Keratinocyte (primary cell): ENCODE data around the gene C7orf25. TPM values are rescaled to one million over a fixed set of nuclear protein-coding genes. Genes with fewer than 3 reads are reported as not detected.

ENCODE experiments used
- DNase-seq: peaks from one replicate; pipeline ENCODE4 v3.0.0-alpha.2; 2011; ENCODE audit warnings: low read depth, missing footprints, low spot score
- FAIRE-seq: peaks from 2 replicates; lab custom pipeline; 2011; peaks lifted over from hg19 to GRCh38; lab: Jason Lieb, UNC
- H2AFZ ChIP-seq: 2 replicates; pipeline ENCODE4 v1.6.0; 2012; ENCODE audit warnings: low read length, control low read depth, inconsistent platforms; ENCODE audit not compliant: control insufficient read depth
- H3K27ac ChIP-seq: 2 replicates; pipeline ENCODE4 v1.5.1; 2011; ENCODE audit warnings: low read length; ENCODE audit not compliant: control insufficient read depth, insufficient read depth
- H3K27me3 ChIP-seq: 3 replicates; pipeline ENCODE4 v1.6.0; 2011; ENCODE audit warnings: low read length; ENCODE audit not compliant: control insufficient read depth, insufficient read depth; ENCODE audit errors: extremely low read depth
- H3K36me3 ChIP-seq, 2 experiments: 2 replicates in 1 of 2; 3 replicates in 1 of 2; pipeline ENCODE4 v1.5.1; 2011; ENCODE audit warnings: low read length in 2 of 2, mild to moderate bottlenecking in 1 of 2; ENCODE audit not compliant: control insufficient read depth in 2 of 2, insufficient read depth in 2 of 2; ENCODE audit errors: extremely low read depth in 1 of 2
- H3K4me1 ChIP-seq: 3 replicates; pipeline ENCODE4 v1.5.1; 2011; ENCODE audit warnings: low read length; ENCODE audit not compliant: control insufficient read depth, insufficient read depth; ENCODE audit errors: extremely low read depth
- H3K4me2 ChIP-seq: 3 replicates; pipeline ENCODE4 v1.6.0; 2011; ENCODE audit warnings: low read depth, low read length; ENCODE audit not compliant: control insufficient read depth, insufficient read depth; ENCODE audit errors: extremely low read depth
- H3K4me3 ChIP-seq, 3 experiments: fragments of 200-600 bp in 1 of 3; sonication (generic) in 1 of 3; 2 replicates in 2 of 3; 3 replicates in 1 of 3; pipeline ENCODE4 v1.5.1; 2011 to 2016; ENCODE audit warnings: low read length in 3 of 3, mild to moderate bottlenecking in 3 of 3, control low read depth in 2 of 3, inconsistent platforms in 1 of 3, low read depth in 1 of 3, mixed read lengths in 1 of 3, mixed run types in 1 of 3, moderate library complexity in 1 of 3; ENCODE audit not compliant: control insufficient read depth in 2 of 3, insufficient read depth in 2 of 3; ENCODE audit errors: extremely low read depth in 1 of 3
- H3K79me2 ChIP-seq: 2 replicates; pipeline ENCODE4 v1.6.0; 2012; ENCODE audit warnings: low read length; ENCODE audit not compliant: control insufficient read depth, insufficient read depth
- H3K9ac ChIP-seq: 3 replicates; pipeline ENCODE4 v1.6.0; 2011; ENCODE audit warnings: low read length; ENCODE audit not compliant: control insufficient read depth, insufficient read depth; ENCODE audit errors: extremely low read depth
- H3K9me1 ChIP-seq: 3 replicates; pipeline ENCODE4 v1.6.0; 2011; ENCODE audit warnings: low read length; ENCODE audit not compliant: control insufficient read depth, insufficient read depth; ENCODE audit errors: extremely low read depth
- H3K9me3 ChIP-seq: 2 replicates; pipeline ENCODE4 v1.5.1; 2012; ENCODE audit warnings: low read depth, low read length; ENCODE audit not compliant: control insufficient read depth
- H4K20me1 ChIP-seq: 3 replicates; pipeline ENCODE4 v1.6.0; 2011; ENCODE audit warnings: low read length; ENCODE audit not compliant: control insufficient read depth, insufficient read depth; ENCODE audit errors: extremely low read depth
- CTCF ChIP-seq, 3 experiments: IDR thresholded peaks in 1 of 3; conservative IDR thresholded peaks in 1 of 3; optimal IDR thresholded peaks in 1 of 3; 2 replicates in 2 of 3; 3 replicates in 1 of 3; pipeline versions ENCODE3 to v1.5.1; 2011; ENCODE audit warnings: low read length in 3 of 3, mild to moderate bottlenecking in 3 of 3, moderate library complexity in 2 of 3, control low read depth in 1 of 3, inconsistent platforms in 1 of 3; ENCODE audit not compliant: insufficient read depth in 2 of 3; ENCODE audit errors: extremely low read depth in 1 of 3
- EZH2 ChIP-seq: IDR thresholded peaks from one replicate; pipeline ENCODE4 v1.6.1; 2012; ENCODE audit warnings: inconsistent platforms, mild to moderate bottlenecking, low read length, moderate library complexity
- dilution Hi-C: fragments of 300-500 bp; cut with MboI; formaldehyde crosslinking; loops from one replicate; pipeline ENCODE4 v1.7.0; 2020; ENCODE audit warnings: low sequenced_read_pairs; ENCODE audit not compliant: extremely low pct_ligation_motif_present
- polyA plus RNA-seq, 5 experiments: library from polyadenylated mRNA; depleted of rRNA in 3 of 5; stranded (reverse) in 3 of 5; stranded (forward) in 1 of 5; unstranded in 1 of 5; fragments of >200 nt; gene quantifications; 1 replicate in 1 of 5; 2 replicates in 3 of 5; 3 replicates in 1 of 5; pipeline versions ENCODE4 v1.2.1 to v1.2.3, GENCODE V29; 2011 to 2012; ENCODE audit warnings: missing spikeins in 2 of 5, low read depth in 1 of 5, low replicate concordance in 1 of 5

The C7orf25 gene
- polyA plus RNA-seq, 1 donor (not counting 4 experiments of a cell fraction or from before 2014, with no cell fraction given): 3.1 TPM

GRCh38 chr7:42931834-42932651, 20.2 kb upstream of the C7orf25 start, which contains the start of the genes MRPL32 and PSMA2:
Gene MRPL32, plus strand, starts transcription at chr7:42932376. Its CDS starts 11 bp downstream, at chr7:42932387.
Gene PSMA2, minus strand, starts transcription at chr7:42932174. Its CDS starts 16 bp downstream, at chr7:42932158.
- Histone ChIP-seq H4K20me1 (no peaks in the 10 kb centered on the region), H3K4me3 (peak within 1 kb of the TSS; percentile 95 to 98 (median 98)), H3K79me2 (peaks cover 87% of the 10 kb centered on the region), H3K27ac (peak within 1 kb of the TSS; percentile 97), H3K27me3 (no peaks in the 10 kb centered on the region), H2AFZ (peak within 1 kb of the TSS; percentile 99), H3K9ac (peak within 1 kb of the TSS; percentile 99), H3K9me1 (no peaks in the 10 kb centered on the region), H3K36me3 (peaks cover 6 to 12% of the 10 kb centered on the region in 2 experiments), H3K9me3 (no peaks in the 10 kb centered on the region), H3K4me1 (peaks cover 23% of the 10 kb centered on the region), H3K4me2 (peak within 1 kb of the TSS; percentile 89)
- no peak for TF ChIP-seq CTCF (optimal IDR thresholded peaks at IDR 0.05 in 1 of 3, IDR thresholded peaks at IDR 0.05 in 1 of 3, conservative IDR thresholded peaks at IDR 0.05 in 1 of 3; ENCODE audit: extremely low read depth in 1 of 3, insufficient read depth in 2 of 3, low read length in 3 of 3)
- no peak for TF ChIP-seq EZH2
- DNase-seq: peak; percentile 81
- FAIRE-seq: peak; percentile 83
- dilution Hi-C loops: no loop called here

- DNase-seq (no peak), FAIRE-seq (no peak)
- peak overlapping the region; percentile 95 to 98 (median 98) for H3K4me3 ChIP-seq
- H3K4me2 ChIP-seq: peak overlapping the region; percentile 89
- no peak for TF ChIP-seq EZH2
- no peak for TF ChIP-seq CTCF (optimal IDR thresholded peaks at IDR 0.05 in 1 of 3, IDR thresholded peaks at IDR 0.05 in 1 of 3, conservative IDR thresholded peaks at IDR 0.05 in 1 of 3; ENCODE audit: extremely low read depth in 1 of 3, insufficient read depth in 2 of 3, low read length in 3 of 3)
- no peaks in the 10 kb centered on the region for H4K20me1 ChIP-seq
- peaks cover 23% of the 10 kb centered on the region for H3K4me1 ChIP-seq
- H3K9me1 ChIP-seq: no peaks in the 10 kb centered on the region
- H3K79me2 ChIP-seq: peaks cover 87% of the 10 kb centered on the region
- peak overlapping the region; percentile 99 for H2AFZ ChIP-seq
- H3K9ac ChIP-seq: peak overlapping the region; percentile 99
- H3K9me3 ChIP-seq: no peaks in the 10 kb centered on the region
- no peaks in the 10 kb centered on the region for H3K27me3 ChIP-seq
- H3K36me3 ChIP-seq: peaks cover 6 to 12% of the 10 kb centered on the region in 2 experiments
- peak overlapping the region; percentile 97 for H3K27ac ChIP-seq
- dilution Hi-C loops: no loop called here
Observed at GRCh38 chr7:42931447-42931833, 19.6 kb upstream of the C7orf25 start.
